Psoas muscle (tissue), 8 donors: Measurements from ENCODE around the gene MTX2. TPM values are rescaled to one million over a fixed set of nuclear protein-coding genes. Genes with fewer than 3 reads are reported as not detected.

Experiments
- ATAC-seq, 4 donors: fragments of 200-7000 bp; cut with Tn5 transposase; one replicate each; pipeline ENCODE4 v1.9.1; 2020; ENCODE audit warnings: moderate library complexity in 3 of 4, mild to moderate bottlenecking in 2 of 4
- DNase-seq, 2 donors: peaks; one replicate each; pipeline ENCODE4 v3.0.0-alpha.2; 2020
- H3K27ac ChIP-seq: fragments of 200-600 bp; one replicate; pipeline ENCODE4 v1.8.0; 2022
- H3K27me3 ChIP-seq, 3 donors: fragments of 200-600 bp in 1 of 3; one replicate each; pipeline versions ENCODE4 v1.6.1 to v1.8.0; 2013 to 2022; ENCODE audit warnings: low read length in 2 of 3, mild to moderate bottlenecking in 2 of 3, moderate library complexity in 1 of 3; ENCODE audit not compliant: insufficient read depth in 3 of 3
- H3K36me3 ChIP-seq, 2 donors: fragments of 200-600 bp in 1 of 2; one replicate each; pipeline versions ENCODE4 v1.6.1 to v1.8.0; 2013 to 2022; ENCODE audit warnings: low read depth in 1 of 2, mild to moderate bottlenecking in 1 of 2, moderate library complexity in 1 of 2; ENCODE audit not compliant: insufficient read depth in 1 of 2
- H3K4me1 ChIP-seq: fragments of 200-600 bp; one replicate; pipeline ENCODE4 v1.8.0; 2022
- H3K4me3 ChIP-seq: fragments of 200-600 bp; one replicate; pipeline ENCODE4 v1.8.0; 2022; ENCODE audit warnings: mild to moderate bottlenecking
- H3K9me3 ChIP-seq: fragments of 200-600 bp; one replicate; pipeline ENCODE4 v1.8.0; 2022
- WGBS, 3 donors: extraction: QIAGEN DNeasy Blood & Tissue Kit; methylation state at CpG; one replicate each; pipeline versions ENCODE4 v1.1.6 to v1.1.7; 2013; 5-methylcytosine and 5-hydroxymethylcytosine counted together
- intact Hi-C, 2 donors: fragments of 100-400 bp; cut with DNase I; formaldehyde crosslinking; loops; one replicate each; pipeline versions ENCODE4 v1.11.0 to v1.14.2; 2022
- polyA plus RNA-seq, 3 donors: library from polyadenylated mRNA; stranded (reverse); fragments of 200-250 nt; gene quantifications; one replicate each; pipeline ENCODE4 v1.2.3, GENCODE V29; 2013
- total RNA-seq, 4 donors: library from RNA; stranded (reverse); fragmentation: NEBNext Ultra II Directional in 2 of 4; extraction: Animal tissue kit (Norgen Biotek cat#: 25700) in 2 of 4; gene quantifications; one replicate each; pipeline versions ENCODE4 v1.2.1 to v1.2.4, GENCODE V29; 2021 to 2023
- TF ChIP-seq, protein P1 (sequence below): fragments of 200-600 bp; IDR thresholded peaks from one replicate; pipeline ENCODE4 v1.8.0; 2022; ENCODE audit warnings: antibody characterized with exemption
- donor health status: healthy with polysubstance abuse.
- donor health status: DM: no; HTN: no; CAD: no; lungs with moderate emphysema.
- donor health status: Bipolar disorder and iron deficiency.
- donor health status: healthy.
- donor health status: DM: yes; HTN: yes; CAD: no.
- donor health status: DM: no; HTN: no; CAD: no.
- donor health status: DM: no; HTN: no; CAD: no.
- donor health status: DM: yes; HTN: yes; CAD: no.

Gene MTX2
- total and polyA plus RNA-seq, 7 donors = 33.2 to 91.7 (median 43.6) TPM

DNA sequence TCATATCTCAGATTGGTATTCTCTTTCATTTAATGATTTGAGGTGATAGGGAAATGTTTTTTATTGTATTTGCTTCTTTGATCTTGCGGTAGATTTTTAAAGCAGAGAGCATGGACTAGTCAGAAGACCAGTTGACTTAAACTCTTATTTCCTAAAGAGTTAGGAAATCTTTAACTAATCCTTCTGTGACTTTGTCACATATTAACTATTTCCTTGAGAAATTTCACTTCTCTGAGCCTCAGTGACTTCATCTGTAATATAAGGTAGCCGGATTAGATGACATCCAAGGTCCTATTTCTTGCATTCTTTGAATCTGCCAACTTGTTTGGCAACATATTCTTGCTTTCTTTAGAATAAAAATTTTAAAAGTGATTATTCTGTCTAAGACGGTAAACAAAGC is 55.6 kb downstream of the MTX2 start:
- no peak overlapping the region for H3K27ac ChIP-seq
- no peaks in the 10 kb centered on the region for H3K27me3 ChIP-seq
- no peaks in the 10 kb centered on the region for H3K9me3 ChIP-seq
- TF ChIP-seq, protein P1, sequence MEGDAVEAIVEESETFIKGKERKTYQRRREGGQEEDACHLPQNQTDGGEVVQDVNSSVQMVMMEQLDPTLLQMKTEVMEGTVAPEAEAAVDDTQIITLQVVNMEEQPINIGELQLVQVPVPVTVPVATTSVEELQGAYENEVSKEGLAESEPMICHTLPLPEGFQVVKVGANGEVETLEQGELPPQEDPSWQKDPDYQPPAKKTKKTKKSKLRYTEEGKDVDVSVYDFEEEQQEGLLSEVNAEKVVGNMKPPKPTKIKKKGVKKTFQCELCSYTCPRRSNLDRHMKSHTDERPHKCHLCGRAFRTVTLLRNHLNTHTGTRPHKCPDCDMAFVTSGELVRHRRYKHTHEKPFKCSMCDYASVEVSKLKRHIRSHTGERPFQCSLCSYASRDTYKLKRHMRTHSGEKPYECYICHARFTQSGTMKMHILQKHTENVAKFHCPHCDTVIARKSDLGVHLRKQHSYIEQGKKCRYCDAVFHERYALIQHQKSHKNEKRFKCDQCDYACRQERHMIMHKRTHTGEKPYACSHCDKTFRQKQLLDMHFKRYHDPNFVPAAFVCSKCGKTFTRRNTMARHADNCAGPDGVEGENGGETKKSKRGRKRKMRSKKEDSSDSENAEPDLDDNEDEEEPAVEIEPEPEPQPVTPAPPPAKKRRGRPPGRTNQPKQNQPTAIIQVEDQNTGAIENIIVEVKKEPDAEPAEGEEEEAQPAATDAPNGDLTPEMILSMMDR = no peak
- 92 to 96% (median 92%) methylated on average over 3 of the region's 3 CpGs for WGBS, 3 donors
- ATAC-seq (no peak), DNase-seq (no peak)
- intact Hi-C loops = no loop called here
- H3K36me3 ChIP-seq = peaks cover 0 to 19% of the 10 kb centered on the region in 2 donors
- H3K4me3 ChIP-seq = no peak overlapping the region
- peaks cover 5% of the 10 kb centered on the region for H3K4me1 ChIP-seq

DNA sequence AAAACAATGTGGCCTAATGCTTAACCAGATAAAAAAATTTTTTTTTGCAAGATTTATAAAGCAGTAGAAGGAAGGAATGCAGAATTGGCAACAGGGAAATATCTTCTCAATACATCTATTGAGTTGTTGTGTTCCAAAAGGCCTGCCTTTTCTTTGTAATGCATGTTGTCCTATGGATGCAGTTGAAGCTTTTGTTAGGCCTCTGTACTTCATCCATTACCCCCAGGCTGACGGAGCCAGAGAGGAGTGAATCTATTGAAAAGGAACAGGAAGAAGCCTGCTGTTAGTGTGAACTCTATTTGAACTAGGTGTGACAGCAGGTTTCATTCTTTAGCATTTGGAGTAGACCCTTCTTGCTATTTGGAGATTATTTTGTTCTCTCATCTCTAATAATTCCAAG is 56.5 kb downstream of the MTX2 start:
- TF ChIP-seq, protein P1 = no peak
- Histone ChIP-seq H3K27ac (no peak overlapping the region), H3K4me3 (no peak overlapping the region), H3K9me3 (no peaks in the 10 kb centered on the region), H3K4me1 (peaks cover 5% of the 10 kb centered on the region), H3K36me3 (peaks cover 0 to 22% of the 10 kb centered on the region in 2 donors), H3K27me3 (no peaks in the 10 kb centered on the region)
- DNase-seq (no peak), ATAC-seq (no peak)
- intact Hi-C loops = no loop called here
- 77 to 96% (median 83%) methylated on average over 1 of the region's 1 CpG for WGBS, 3 donors

DNA sequence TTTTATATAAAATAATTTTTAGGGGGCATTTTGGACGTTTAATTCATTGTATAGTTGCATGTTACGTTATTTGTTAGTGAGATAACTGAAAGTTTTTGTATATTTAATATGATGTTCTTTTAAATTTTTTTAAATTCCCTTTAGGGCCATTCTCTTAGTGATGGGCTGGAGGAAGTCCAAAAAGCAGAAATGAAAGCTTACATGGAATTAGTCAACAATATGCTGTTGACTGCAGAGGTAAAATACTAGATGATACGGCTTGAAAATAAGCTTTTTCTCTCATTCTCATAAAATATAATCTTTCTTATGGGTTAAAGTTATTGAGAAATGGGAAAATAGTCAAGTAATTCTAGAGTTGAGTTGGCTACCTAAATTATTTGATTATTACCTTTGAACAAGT is 58.9 kb downstream of the MTX2 start:
- intact Hi-C loops = no loop called here
- Histone ChIP-seq H3K36me3 (peaks cover 0 to 22% of the 10 kb centered on the region in 2 donors), H3K4me1 (peaks cover 5% of the 10 kb centered on the region), H3K9me3 (no peaks in the 10 kb centered on the region), H3K4me3 (no peak overlapping the region), H3K27ac (no peak overlapping the region), H3K27me3 (no peaks in the 10 kb centered on the region)
- ATAC-seq = no peak
- DNase-seq = no peak
- TF ChIP-seq, protein P1 = no peak
- WGBS, 3 donors = 83 to 86% (median 85%) methylated on average over 3 of the region's 3 CpGs

DNA sequence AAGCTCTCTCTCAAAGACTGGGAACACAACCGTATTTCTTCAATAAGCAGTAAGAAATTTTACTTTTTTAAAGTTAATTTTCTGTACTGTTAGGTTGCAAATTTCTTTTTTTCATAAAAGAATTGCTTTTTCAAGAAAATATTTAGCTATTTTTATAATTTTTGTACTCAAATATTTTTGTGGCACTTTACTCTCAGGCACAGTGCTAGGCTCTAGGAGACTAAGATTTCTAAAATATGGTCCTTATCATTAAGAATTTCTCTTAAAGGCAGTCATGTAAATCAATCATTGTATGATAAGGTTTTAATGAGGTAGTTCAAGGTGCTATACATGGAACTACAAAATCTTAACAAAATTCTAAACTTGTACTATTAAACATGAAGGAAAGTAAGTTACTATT is 61.4 kb downstream of the MTX2 start:
- ATAC-seq (no peak), DNase-seq (no peak)
- Histone ChIP-seq H3K27me3 (no peaks in the 10 kb centered on the region), H3K36me3 (peaks cover 3 to 30% of the 10 kb centered on the region in 2 donors), H3K9me3 (no peaks in the 10 kb centered on the region), H3K4me3 (no peak overlapping the region), H3K4me1 (no peaks in the 10 kb centered on the region), H3K27ac (no peak overlapping the region)
- intact Hi-C loops = no loop called here
- 93 to 96% (median 94%) methylated on average over 1 of the region's 1 CpG for WGBS, 3 donors
- TF ChIP-seq, protein P1 = no peak

DNA sequence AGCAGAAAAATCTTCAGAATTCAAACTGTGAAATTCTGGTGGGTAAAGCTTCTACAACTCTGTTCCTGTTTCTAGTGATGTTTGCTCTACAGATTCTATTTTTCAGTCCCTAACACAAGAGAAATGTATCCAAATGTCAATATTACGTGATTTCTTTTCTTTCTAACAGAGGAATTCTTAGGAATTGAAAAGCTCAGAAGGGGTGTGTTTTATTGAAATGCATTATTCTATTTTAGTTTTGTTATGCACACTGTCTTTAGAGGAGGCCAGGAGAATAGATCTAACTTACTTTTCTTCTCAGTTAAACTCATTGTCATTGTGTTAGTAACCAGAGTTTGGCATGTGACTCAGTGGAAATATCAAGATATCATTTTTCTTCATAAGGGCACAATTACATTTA is 62.4 kb downstream of the MTX2 start:
- DNase-seq (no peak), ATAC-seq (no peak)
- Histone ChIP-seq H3K4me3 (no peak overlapping the region), H3K4me1 (no peaks in the 10 kb centered on the region), H3K36me3 (peaks cover 3 to 34% of the 10 kb centered on the region in 2 donors), H3K9me3 (no peaks in the 10 kb centered on the region), H3K27me3 (no peaks in the 10 kb centered on the region), H3K27ac (no peak overlapping the region)
- intact Hi-C loops = no loop called here
- 97 to 98% (median 97%) methylated on average over 1 of the region's 1 CpG for WGBS, 3 donors
- TF ChIP-seq, protein P1 = no peak
